ENCODE results near the gene FRMD4A.
"Not testable (repeated sequence)": the region's sequence is repeated elsewhere in the genome, so short reads cannot be mapped to it uniquely, and the experiment has no call there.

The FRMD4A gene

GRCh38 chr10:13776861-13777311 lies 553.8 kb downstream of the FRMD4A start:
- DNase-seq (ENCODE audit: low read depth), result no peak

GRCh38 chr10:13775786-13776775 lies 554.6 kb downstream of the FRMD4A start:
- DNase-seq (ENCODE audit: low read depth), result no peak

- DNase-seq (ENCODE audit: low read depth), result no peak
Observed at GRCh38 chr10:13774303-13774893, 556.3 kb downstream of the FRMD4A start.

- DNase-seq (ENCODE audit: low read depth), result no peak
Observed at GRCh38 chr10:13773496-13774170, 557.1 kb downstream of the FRMD4A start.

GRCh38 chr10:13773043-13773442 lies 557.7 kb downstream of the FRMD4A start:
- DNase-seq (ENCODE audit: low read depth), result no peak

- DNase-seq (ENCODE audit: low read depth), result no peak
Observed at GRCh38 chr10:13771992-13772391, 558.7 kb downstream of the FRMD4A start.

GRCh38 chr10:13770760-13771493 lies 559.8 kb downstream of the FRMD4A start:
- no peak for DNase-seq (ENCODE audit: low read depth)

GRCh38 chr10:13769946-13770345 lies 560.8 kb downstream of the FRMD4A start:
- DNase-seq (ENCODE audit: low read depth), result no peak

GRCh38 chr10:13767676-13768178 lies 563.0 kb downstream of the FRMD4A start:
- DNase-seq (ENCODE audit: low read depth), result no peak

GRCh38 chr10:13767148-13767547 lies 563.6 kb downstream of the FRMD4A start:
- DNase-seq (ENCODE audit: low read depth), result not testable (repeated sequence)

- DNase-seq (ENCODE audit: low read depth), result no peak
Observed at GRCh38 chr10:13765641-13766341, 564.9 kb downstream of the FRMD4A start.

- DNase-seq (ENCODE audit: low read depth), result no peak
Observed at GRCh38 chr10:13761490-13762091, 569.1 kb downstream of the FRMD4A start.

GRCh38 chr10:13759168-13759567 lies 571.6 kb downstream of the FRMD4A start:
- no peak for DNase-seq (ENCODE audit: low read depth)

GRCh38 chr10:13758756-13759155 lies 572.0 kb downstream of the FRMD4A start:
- no peak for DNase-seq (ENCODE audit: low read depth)

- DNase-seq (ENCODE audit: low read depth), result no peak
Observed at GRCh38 chr10:13758312-13758711, 572.4 kb downstream of the FRMD4A start.

GRCh38 chr10:13754277-13754676 lies 576.4 kb downstream of the FRMD4A start:
- DNase-seq (ENCODE audit: low read depth), result no peak

GRCh38 chr10:13751191-13751764 lies 579.4 kb downstream of the FRMD4A start:
- DNase-seq (ENCODE audit: low read depth), result no peak

GRCh38 chr10:13750299-13751190 lies 580.2 kb downstream of the FRMD4A start:
- no peak for DNase-seq (ENCODE audit: low read depth)

- DNase-seq (ENCODE audit: low read depth), result no peak
Observed at GRCh38 chr10:13745271-13745670, 585.5 kb downstream of the FRMD4A start.

Data from activated T-helper 9 cell treated with anti-CD3 and anti-CD28 coated beads, Interleukin-2, amount 50 U/mL, for 16 hours (primary cell).